CD4-positive, alpha-beta memory T cell (primary cell): ENCODE data around the gene ZNF474. TPM values are rescaled to one million over a fixed set of nuclear protein-coding genes. Genes with fewer than 3 reads are reported as not detected.

Source experiments
- CTCF ChIA-PET: fragments of 350-600 bp; sonication (Branson Sonifier 250); formaldehyde crosslinking; loops from one replicate; lab custom pipeline; 2021; ENCODE audit warnings: inconsistent platforms; ENCODE audit not compliant: partially characterized antibody; lab: Charles Lee
- POLR2A ChIA-PET: fragments of 350-600 bp; sonication (Branson Sonifier 250); formaldehyde crosslinking; loops from one replicate; lab custom pipeline; 2021; ENCODE audit not compliant: partially characterized antibody; lab: Charles Lee
- DNase-seq, 5 donors: peaks; one replicate each; pipeline versions ENCODE4 v3.0.0 to v3.0.0-alpha.2; 2020 to 2022; ENCODE audit warnings: mixed read lengths in 1 of 5
- H3K27ac ChIP-seq: one replicate; pipeline ENCODE4 v1.7.0; 2013; ENCODE audit warnings: low read depth, low read length
- H3K27me3 ChIP-seq: 2 replicates; pipeline ENCODE4 v1.7.0; 2013; ENCODE audit warnings: mild to moderate bottlenecking, low read length, moderate library complexity; ENCODE audit not compliant: insufficient read depth
- H3K36me3 ChIP-seq: 2 replicates; pipeline ENCODE4 v1.7.0; 2013; ENCODE audit warnings: mild to moderate bottlenecking, low read length, moderate library complexity; ENCODE audit not compliant: insufficient read depth
- H3K4me1 ChIP-seq: 2 replicates; pipeline ENCODE4 v1.7.0; 2013; ENCODE audit warnings: mild to moderate bottlenecking, low read length, moderate library complexity; ENCODE audit not compliant: insufficient read depth
- H3K4me3 ChIP-seq, 2 donors: one replicate each; pipeline ENCODE4 v1.7.0; 2013; ENCODE audit warnings: low read length in 2 of 2, mild to moderate bottlenecking in 1 of 2
- H3K9me3 ChIP-seq, 2 donors: one replicate each; pipeline ENCODE4 v1.7.0; 2013; ENCODE audit warnings: low read length in 2 of 2, control low read depth in 1 of 2; ENCODE audit not compliant: control insufficient read depth in 1 of 2
- H3K27ac Mint-ChIP-seq, 7 donors: one replicate each; pipeline ENCODE4 v1.8.0; 2020 to 2021; ENCODE audit warnings: mixed read lengths in 7 of 7, mild to moderate bottlenecking in 6 of 7, inconsistent platforms in 3 of 7, moderate library complexity in 3 of 7
- H3K27me3 Mint-ChIP-seq, 2 donors: one replicate each; pipeline ENCODE4 v1.8.0; 2020 to 2021; ENCODE audit warnings: mixed read lengths in 2 of 2
- H3K36me3 Mint-ChIP-seq, 2 donors: one replicate each; pipeline ENCODE4 v1.8.0; 2020 to 2021; ENCODE audit warnings: mixed read lengths in 2 of 2, inconsistent platforms in 1 of 2, mild to moderate bottlenecking in 1 of 2
- H3K4me1 Mint-ChIP-seq, 4 donors: one replicate each; pipeline ENCODE4 v1.8.0; 2020 to 2021; ENCODE audit warnings: mixed read lengths in 4 of 4, mild to moderate bottlenecking in 1 of 4
- H3K4me3 Mint-ChIP-seq, 8 donors: one replicate each; pipeline ENCODE4 v1.8.0; 2020 to 2021; ENCODE audit warnings: mixed read lengths in 8 of 8, mild to moderate bottlenecking in 7 of 8, moderate library complexity in 6 of 8, inconsistent platforms in 3 of 8
- H3K9me3 Mint-ChIP-seq, 8 donors: one replicate each; pipeline ENCODE4 v1.8.0; 2020 to 2021; ENCODE audit warnings: mixed read lengths in 8 of 8, mild to moderate bottlenecking in 5 of 8, inconsistent platforms in 3 of 8, moderate library complexity in 1 of 8
- intact Hi-C: fragments of 100-400 bp; cut with micrococcal nuclease; formaldehyde crosslinking; loops from one replicate; pipeline ENCODE4 v1.15.1; 2023
- polyA plus RNA-seq, 2 donors: library from polyadenylated mRNA; unstranded; fragments of 300-500 nt; fragmentation: Illumina TruSeq; gene quantifications; one replicate each; pipeline ENCODE4 v1.2.3, GENCODE V29; 2021
- total RNA-seq, 2 experiments: library from RNA; stranded (reverse); gene quantifications; one replicate each; pipeline ENCODE4 v1.2.3, GENCODE V29; 2021

Gene ZNF474
- total and polyA plus RNA-seq, 4 experiments from 2014 or later = 0.17 to 0.30 TPM; not detected in 2

DNA sequence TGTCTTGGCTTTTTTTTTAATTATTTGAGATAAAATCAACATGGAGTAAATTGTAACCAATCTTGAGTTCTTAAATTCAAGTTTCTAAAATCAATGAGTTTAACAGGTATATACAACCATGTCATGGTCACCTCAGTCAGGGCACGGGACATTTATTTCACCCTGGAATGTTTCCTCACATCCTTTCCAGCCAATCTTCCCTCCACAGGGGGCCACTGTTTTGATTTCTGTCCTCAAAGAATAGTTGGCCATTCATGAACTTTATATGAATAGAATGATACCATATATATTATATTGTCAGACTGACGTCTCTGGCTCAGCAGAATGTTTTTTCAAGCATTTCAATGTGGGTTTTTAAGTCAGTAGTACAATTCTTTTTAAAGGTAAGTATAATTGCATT is 806 bp downstream of the ZNF474 start:
- Histone ChIP-seq H3K4me3 (no peak overlapping the region), H3K36me3 (no peaks in the 10 kb centered on the region), H3K27ac (no peak overlapping the region), H3K4me1 (no peaks in the 10 kb centered on the region), H3K9me3 (no peaks in the 10 kb centered on the region), H3K27me3 (no peaks in the 10 kb centered on the region)
- H3K9me3 Mint-ChIP-seq = no peaks in the 10 kb centered on the region
- H3K4me3 Mint-ChIP-seq = no peak overlapping the region
- ChIA-PET CTCF (no interaction called here), POLR2A (no interaction called here)
- intact Hi-C loops = no loop called here
- no peak overlapping the region for H3K27ac Mint-ChIP-seq
- no peaks in the 10 kb centered on the region for H3K36me3 Mint-ChIP-seq
- peaks cover 0 to 1% of the 10 kb centered on the region in 2 donors for H3K27me3 Mint-ChIP-seq
- DNase-seq = no peak
- H3K4me1 Mint-ChIP-seq = no peaks in the 10 kb centered on the region

DNA sequence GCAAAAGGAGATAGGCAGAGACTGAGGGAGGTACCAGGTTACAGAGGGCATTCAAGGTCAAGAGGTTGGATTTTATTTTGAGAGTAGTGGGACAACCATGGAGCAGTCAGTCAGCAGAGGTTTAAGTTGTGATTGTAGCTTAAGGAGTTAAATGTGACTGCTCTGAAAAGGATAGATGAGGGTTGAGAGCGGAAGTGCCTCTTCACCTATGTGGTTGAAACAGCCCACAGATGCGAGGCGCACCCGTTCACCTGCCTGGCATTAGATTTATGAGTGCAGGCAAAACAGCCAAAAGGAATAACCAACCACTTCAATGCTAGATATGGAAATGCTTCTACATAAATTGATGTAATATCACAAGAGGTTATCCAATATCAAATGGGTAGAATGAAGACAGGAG is 8.4 kb downstream of the ZNF474 start:
- Histone ChIP-seq H3K4me3 (no peak overlapping the region), H3K9me3 (no peaks in the 10 kb centered on the region), H3K27me3 (no peaks in the 10 kb centered on the region), H3K36me3 (no peaks in the 10 kb centered on the region), H3K27ac (no peak overlapping the region), H3K4me1 (peaks cover 9% of the 10 kb centered on the region)
- Mint-ChIP-seq H3K9me3 (peaks cover 0 to 4% (median 0%) of the 10 kb centered on the region in 8 donors), H3K4me1 (peaks cover 10 to 18% (median 15%) of the 10 kb centered on the region in 4 donors), H3K4me3 (peak overlapping the region in 5 of 8 donors; percentile 7 to 56 (median 13)), H3K27ac (peak overlapping the region in 3 of 7 donors; percentile 4 to 71 (median 18)), H3K36me3 (no peaks in the 10 kb centered on the region), H3K27me3 (peaks cover 0 to 1% of the 10 kb centered on the region in 2 donors)
- ChIA-PET POLR2A (no interaction called here), CTCF (no interaction called here)
- intact Hi-C loops = no loop called here
- DNase-seq = peak in 4 of 5 donors; percentile 14 to 32 (median 16)

DNA sequence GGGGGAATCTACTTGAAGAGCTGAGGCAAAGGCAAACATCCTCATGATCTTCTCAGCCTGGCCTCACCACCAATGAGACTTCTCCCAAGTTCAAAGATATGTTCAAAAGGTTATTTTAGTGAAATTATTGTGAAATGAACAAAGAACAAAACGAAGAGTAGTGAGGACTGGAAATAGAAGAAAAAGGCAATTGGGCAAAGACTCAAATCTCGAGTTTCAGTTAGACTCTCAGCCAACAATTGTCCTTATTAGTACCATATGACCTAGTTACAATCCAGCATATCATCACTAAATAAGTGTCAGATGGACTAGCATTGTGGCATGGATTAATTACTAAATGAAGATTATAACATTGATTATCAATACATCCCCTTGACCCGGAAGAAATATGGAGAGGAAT is 9.0 kb downstream of the ZNF474 start:
- peaks cover 9% of the 10 kb centered on the region for H3K4me1 ChIP-seq
- peaks cover 0 to 4% (median 0%) of the 10 kb centered on the region in 8 donors for H3K9me3 Mint-ChIP-seq
- H3K4me3 ChIP-seq = no peak overlapping the region
- H3K27me3 Mint-ChIP-seq = peaks cover 0 to 1% of the 10 kb centered on the region in 2 donors
- peak overlapping the region in 1 of 7 donors; percentile 16 for H3K27ac Mint-ChIP-seq
- H3K27me3 ChIP-seq = no peaks in the 10 kb centered on the region
- ChIA-PET POLR2A (no interaction called here), CTCF (no interaction called here)
- H3K4me1 Mint-ChIP-seq = peaks cover 10 to 18% (median 15%) of the 10 kb centered on the region in 4 donors
- H3K36me3 Mint-ChIP-seq = no peaks in the 10 kb centered on the region
- intact Hi-C loops = no loop called here
- H3K36me3 ChIP-seq = no peaks in the 10 kb centered on the region
- no peaks in the 10 kb centered on the region for H3K9me3 ChIP-seq
- H3K27ac ChIP-seq = no peak overlapping the region
- H3K4me3 Mint-ChIP-seq = no peak overlapping the region
- DNase-seq = no peak

DNA sequence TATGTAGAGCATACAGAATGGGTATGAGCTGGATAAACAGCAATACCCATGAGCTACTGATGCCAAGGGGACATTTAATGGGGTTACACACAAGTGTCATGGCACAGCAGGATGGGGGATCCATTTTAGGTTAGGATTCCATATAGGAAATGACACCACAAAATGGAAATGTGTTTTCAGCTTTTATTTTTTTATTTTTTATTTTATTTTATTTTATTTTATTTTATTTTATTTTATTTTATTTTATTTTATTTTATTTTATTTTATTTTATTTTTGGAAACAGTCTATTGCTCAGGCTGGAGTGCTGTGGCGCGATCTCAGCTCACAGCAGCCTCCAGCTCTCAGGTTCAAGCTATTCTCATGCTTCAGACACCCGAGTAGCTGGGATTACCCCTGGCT is 11.6 kb downstream of the ZNF474 start:
- Histone ChIP-seq H3K9me3 (no peaks in the 10 kb centered on the region), H3K36me3 (no peaks in the 10 kb centered on the region), H3K27ac (no peak overlapping the region), H3K4me3 (no peak overlapping the region), H3K4me1 (peaks cover 9% of the 10 kb centered on the region), H3K27me3 (no peaks in the 10 kb centered on the region)
- no peak for DNase-seq
- Mint-ChIP-seq H3K27ac (no peak overlapping the region), H3K36me3 (no peaks in the 10 kb centered on the region), H3K4me1 (peaks cover 10 to 18% (median 15%) of the 10 kb centered on the region in 4 donors), H3K27me3 (peaks cover 0 to 3% of the 10 kb centered on the region in 2 donors), H3K9me3 (peaks cover 0 to 4% (median 0%) of the 10 kb centered on the region in 8 donors), H3K4me3 (no peak overlapping the region)
- intact Hi-C loops = no loop called here
- ChIA-PET CTCF (no interaction called here), POLR2A (no interaction called here)

DNA sequence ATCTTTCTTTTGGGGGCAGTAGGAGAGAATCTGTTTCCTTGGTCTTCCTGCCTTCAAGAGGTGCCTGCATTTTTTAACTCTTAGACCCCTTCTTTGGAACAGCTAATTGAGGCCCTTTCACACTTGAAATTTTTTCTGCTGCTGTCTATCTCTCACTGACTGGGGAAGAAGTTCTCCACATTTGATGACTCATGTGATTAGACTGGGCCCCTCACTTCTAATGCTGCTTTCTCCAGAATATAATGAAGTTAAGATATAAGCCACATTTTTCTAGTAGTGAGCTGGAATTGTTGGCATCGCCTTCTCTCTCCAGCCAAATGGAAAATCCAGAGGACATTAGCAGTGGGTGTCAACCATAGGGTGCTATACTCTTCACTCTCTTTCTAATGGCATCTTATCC is 12.4 kb downstream of the ZNF474 start:
- no peak overlapping the region for H3K27ac Mint-ChIP-seq
- POLR2A ChIA-PET = no interaction called here

DNA sequence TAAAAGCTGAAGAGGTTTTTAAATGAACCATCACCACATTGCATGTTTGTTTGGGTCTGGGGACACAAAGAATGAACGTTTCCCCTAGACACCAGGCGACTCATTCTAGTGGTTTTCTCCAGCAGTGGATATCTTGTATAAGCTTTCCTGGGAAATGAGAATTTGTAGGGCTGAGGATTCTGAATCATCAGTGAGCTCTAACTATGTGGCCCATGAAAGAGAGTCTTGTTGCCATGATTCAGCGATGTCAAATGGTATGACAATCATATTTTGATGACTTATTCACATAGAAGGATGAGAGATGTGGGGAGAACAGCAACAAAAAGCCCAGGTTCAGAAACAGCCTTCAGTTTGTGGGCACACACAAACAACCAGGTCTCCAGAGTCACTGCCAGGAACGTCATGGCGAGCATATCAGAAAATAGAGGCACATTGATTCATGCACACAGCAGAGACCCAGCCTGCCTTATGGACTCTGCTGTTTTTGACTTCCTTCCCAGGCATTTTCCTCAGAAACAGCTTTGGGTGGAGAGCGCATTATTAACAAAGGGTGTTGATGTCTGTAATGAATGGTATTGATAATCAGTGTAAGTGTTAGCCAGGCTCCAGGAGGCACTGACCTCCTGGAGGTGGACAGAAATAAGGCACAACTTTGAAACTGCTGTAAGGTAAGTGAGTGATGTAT is 13.3 kb downstream of the ZNF474 start:
- Histone ChIP-seq H3K4me1 (peaks cover 5% of the 10 kb centered on the region), H3K36me3 (no peaks in the 10 kb centered on the region)
- H3K27me3 Mint-ChIP-seq = peaks cover 0 to 2% of the 10 kb centered on the region in 2 donors

More for the DNA sequence above, 12.4 kb downstream of the ZNF474 start:
- intact Hi-C loops = no loop called here
- H3K27me3 ChIP-seq = no peaks in the 10 kb centered on the region
- no peak for DNase-seq
- Mint-ChIP-seq H3K27me3 (peaks cover 0 to 3% of the 10 kb centered on the region in 2 donors), H3K4me1 (peaks cover 10 to 18% (median 15%) of the 10 kb centered on the region in 4 donors), H3K9me3 (peaks cover 0 to 4% (median 0%) of the 10 kb centered on the region in 8 donors), H3K36me3 (no peaks in the 10 kb centered on the region), H3K4me3 (no peak overlapping the region)
- CTCF ChIA-PET = no interaction called here
- no peak overlapping the region for H3K4me3 ChIP-seq
- H3K9me3 ChIP-seq = no peaks in the 10 kb centered on the region
- H3K27ac ChIP-seq = no peak overlapping the region
- peaks cover 9% of the 10 kb centered on the region for H3K4me1 ChIP-seq
- H3K36me3 ChIP-seq = no peaks in the 10 kb centered on the region

DNA sequence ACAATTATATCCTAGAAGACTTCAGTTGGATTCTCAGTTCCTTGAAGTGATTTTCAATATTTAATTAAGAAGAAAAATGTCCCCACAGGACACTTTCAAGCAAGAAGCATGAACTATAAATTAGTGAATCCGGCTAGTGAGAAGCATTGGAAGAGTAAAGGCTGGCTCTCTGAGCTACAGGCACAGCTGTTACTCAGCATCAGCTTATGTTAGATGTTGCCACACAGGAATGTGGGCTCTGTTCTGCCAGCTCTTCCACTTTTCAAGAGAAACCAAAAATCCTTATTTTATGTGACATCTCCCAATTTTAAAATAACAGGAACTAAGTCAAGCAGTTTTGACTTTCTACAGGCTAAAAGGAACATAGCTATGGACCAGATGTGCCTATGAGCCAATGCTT is 14.9 kb downstream of the ZNF474 start:
- H3K27ac ChIP-seq = no peak overlapping the region
- POLR2A ChIA-PET = no interaction called here

More for the DNA sequence above, 13.3 kb downstream of the ZNF474 start:
- DNase-seq = no peak
- Mint-ChIP-seq H3K9me3 (peaks cover 0 to 4% (median 0%) of the 10 kb centered on the region in 8 donors), H3K4me1 (peaks cover 4 to 9% (median 8%) of the 10 kb centered on the region in 4 donors), H3K27ac (no peak overlapping the region), H3K36me3 (no peaks in the 10 kb centered on the region), H3K4me3 (no peak overlapping the region)
- intact Hi-C loops = no loop called here
- H3K4me3 ChIP-seq = no peak overlapping the region
- no peaks in the 10 kb centered on the region for H3K9me3 ChIP-seq
- POLR2A ChIA-PET = no interaction called here
- H3K27ac ChIP-seq = no peak overlapping the region
- no peaks in the 10 kb centered on the region for H3K27me3 ChIP-seq
- CTCF ChIA-PET = no interaction called here

More for the DNA sequence above, 14.9 kb downstream of the ZNF474 start:
- Histone ChIP-seq H3K4me3 (no peak overlapping the region), H3K27me3 (no peaks in the 10 kb centered on the region), H3K9me3 (no peaks in the 10 kb centered on the region), H3K4me1 (no peaks in the 10 kb centered on the region), H3K36me3 (no peaks in the 10 kb centered on the region)
- Mint-ChIP-seq H3K4me3 (no peak overlapping the region), H3K36me3 (no peaks in the 10 kb centered on the region), H3K4me1 (no peaks in the 10 kb centered on the region), H3K9me3 (peaks cover 0 to 4% (median 0%) of the 10 kb centered on the region in 8 donors), H3K27me3 (peaks cover 0 to 3% of the 10 kb centered on the region in 2 donors), H3K27ac (no peak overlapping the region)
- intact Hi-C loops = no loop called here
- DNase-seq = no peak
- CTCF ChIA-PET = no interaction called here
